Endothelial cell of umbilical vein (primary cell): ENCODE measurements around the gene SPOP. TPM values are rescaled to one million over a fixed set of nuclear protein-coding genes. Genes with fewer than 3 reads are reported as not detected.

Source experiments
- BruUV-seq: library from RNA; stranded (reverse); fragments of 400-500 nt; replicated peaks from 2 replicates; lab custom pipeline; 2021; lab: Mats Ljungman, UMichigan
- CTCF ChIA-PET: fragments of 300-600, 350-600 bp; sonication (Branson Sonifier 250); formaldehyde crosslinking; loops from one replicate; lab custom pipeline; 2021; ENCODE audit warnings: antibody characterized with exemption, inconsistent platforms; lab: Charles Lee
- POLR2A ChIA-PET: fragments of 300-600, 350-600 bp; sonication (Branson Sonifier 250); formaldehyde crosslinking; loops from one replicate; lab custom pipeline; 2021; ENCODE audit warnings: antibody characterized with exemption, inconsistent platforms; lab: Charles Lee
- DNase-seq: peaks from one replicate; pipeline ENCODE4 v3.0.0-alpha.2; 2011; ENCODE audit warnings: low read depth, low spot score
- FAIRE-seq: peaks from 2 replicates; lab custom pipeline; 2011; peaks lifted over from hg19 to GRCh38; lab: Jason Lieb, UNC
- H2AFZ ChIP-seq: 2 replicates; pipeline ENCODE4 v1.6.0; 2012; ENCODE audit warnings: low read depth, low read length, control low read depth, inconsistent platforms
- H3K27ac ChIP-seq: 2 replicates; pipeline ENCODE4 v1.5.1; 2011; ENCODE audit warnings: low read depth, mild to moderate bottlenecking, control low read depth, low read length, moderate library complexity; ENCODE audit not compliant: insufficient read depth
- H3K27me3 ChIP-seq, 2 experiments: 2 replicates each; pipeline versions ENCODE4 v1.6.0 to v1.6.1; 2011; ENCODE audit warnings: low read length in 2 of 2, mixed read lengths in 1 of 2; ENCODE audit not compliant: control insufficient read depth in 2 of 2, insufficient read depth in 2 of 2
- H3K36me3 ChIP-seq, 2 experiments: 2 replicates in 1 of 2; 3 replicates in 1 of 2; pipeline ENCODE4 v1.5.1; 2011; ENCODE audit warnings: low read length in 2 of 2, mild to moderate bottlenecking in 1 of 2, moderate library complexity in 1 of 2; ENCODE audit not compliant: control insufficient read depth in 2 of 2, insufficient read depth in 2 of 2; ENCODE audit errors: extremely low read depth in 1 of 2
- H3K4me1 ChIP-seq: 3 replicates; pipeline ENCODE4 v1.5.1; 2011; ENCODE audit warnings: mild to moderate bottlenecking, low read length; ENCODE audit not compliant: control insufficient read depth, insufficient read depth; ENCODE audit errors: extremely low read depth
- H3K4me2 ChIP-seq: 2 replicates; pipeline ENCODE4 v1.6.1; 2011; ENCODE audit warnings: low read length, control low read depth, mixed read lengths; ENCODE audit not compliant: insufficient read depth
- H3K4me3 ChIP-seq, 3 experiments: fragments of 200-600 bp in 1 of 3; sonication (generic), shearing (Covaris generic) in 1 of 3; replicated peaks in 1 of 3; 2 replicates each; pipeline ENCODE4 v1.5.1; 2011 to 2016; ENCODE audit warnings: control low read depth in 3 of 3, low read length in 3 of 3, mild to moderate bottlenecking in 2 of 3, inconsistent platforms in 1 of 3, low read depth in 1 of 3, moderate library complexity in 1 of 3; ENCODE audit not compliant: insufficient read depth in 1 of 3
- H3K79me2 ChIP-seq: 2 replicates; pipeline ENCODE4 v1.6.0; 2012; ENCODE audit warnings: low read length, inconsistent platforms; ENCODE audit not compliant: control insufficient read depth, insufficient read depth
- H3K9ac ChIP-seq: replicated peaks from 2 replicates; pipeline ENCODE3; 2011; ENCODE audit warnings: low read length, control low read depth; ENCODE audit not compliant: insufficient read depth; ENCODE audit errors: extremely low read depth
- H3K9me1 ChIP-seq: replicated peaks from 3 replicates; pipeline ENCODE4 v1.6.0; 2011; ENCODE audit warnings: mild to moderate bottlenecking, low read length; ENCODE audit not compliant: control insufficient read depth, insufficient read depth; ENCODE audit errors: extremely low read depth
- H3K9me3 ChIP-seq: replicated peaks from 2 replicates; pipeline ENCODE4 v1.5.1; 2012; ENCODE audit warnings: low read length, inconsistent platforms; ENCODE audit not compliant: control insufficient read depth, insufficient read depth
- H4K20me1 ChIP-seq: replicated peaks from 2 replicates; pipeline ENCODE3; 2011; ENCODE audit warnings: mild to moderate bottlenecking, low read length; ENCODE audit not compliant: control insufficient read depth, insufficient read depth; ENCODE audit errors: extremely low read depth
- EZH2 ChIP-seq: IDR thresholded peaks from 2 replicates; pipeline ENCODE4 v1.6.1; 2012; ENCODE audit warnings: borderline replicate concordance, low read depth, mild to moderate bottlenecking, moderate library complexity, low read length, inconsistent platforms; ENCODE audit not compliant: severe bottlenecking
- FOS ChIP-seq: IDR thresholded peaks from 2 replicates; pipeline ENCODE4 v1.6.1; 2011; ENCODE audit warnings: mild to moderate bottlenecking, low read length, moderate library complexity, borderline replicate concordance; ENCODE audit not compliant: insufficient read depth
- GATA2 ChIP-seq: IDR thresholded peaks from 2 replicates; pipeline ENCODE4 v1.7.0; 2011; ENCODE audit warnings: low read depth, mild to moderate bottlenecking, moderate library complexity, mixed read lengths, low read length; ENCODE audit not compliant: insufficient read length, insufficient read depth
- POLR2A ChIP-seq: IDR thresholded peaks from 2 replicates; pipeline ENCODE4 v1.6.1; 2012; ENCODE audit warnings: low read depth, mild to moderate bottlenecking, control low read depth, low read length
- dilution Hi-C: fragments of 300-500 bp; cut with MboI; formaldehyde crosslinking; loops from one replicate; pipeline ENCODE4 v1.15.0; 2019; ENCODE audit warnings: low sequenced_read_pairs; ENCODE audit not compliant: extremely low pct_ligation_motif_present
- intact Hi-C: fragments of 100-400 bp; cut with micrococcal nuclease; formaldehyde crosslinking; loops from one replicate; pipeline ENCODE4 v1.10.0; 2022
- polyA plus RNA-seq, 4 experiments: library from polyadenylated mRNA; depleted of rRNA in 3 of 4; stranded (reverse) in 3 of 4; unstranded in 1 of 4; fragments of >200 nt; gene quantifications; 2 replicates each; pipeline versions ENCODE4 v1.2.1 to v1.2.3, GENCODE V29; 2011 to 2012; ENCODE audit warnings: missing spikeins in 1 of 4
- total RNA-seq: library from RNA; stranded (reverse); gene quantifications from 2 replicates; pipeline ENCODE4 v1.2.3, GENCODE V29; 2021
- TF ChIP-seq, protein P1 (sequence below), 2 donors: IDR thresholded peaks; 1 replicate in 1 of 2; 2 replicates in 1 of 2; pipeline ENCODE4 v1.5.1; 2011; ENCODE audit warnings: low read length in 2 of 2, mild to moderate bottlenecking in 2 of 2, moderate library complexity in 2 of 2, control low read depth in 1 of 2, inconsistent platforms in 1 of 2, low read depth in 1 of 2; ENCODE audit not compliant: insufficient read depth in 1 of 2; ENCODE audit errors: extremely low read depth in 1 of 2

SPOP gene
- total and polyA plus RNA-seq, 2 donors (not counting 3 experiments of a cell fraction or from before 2014, with no cell fraction given) = 46.9 to 61.0 TPM

DNA sequence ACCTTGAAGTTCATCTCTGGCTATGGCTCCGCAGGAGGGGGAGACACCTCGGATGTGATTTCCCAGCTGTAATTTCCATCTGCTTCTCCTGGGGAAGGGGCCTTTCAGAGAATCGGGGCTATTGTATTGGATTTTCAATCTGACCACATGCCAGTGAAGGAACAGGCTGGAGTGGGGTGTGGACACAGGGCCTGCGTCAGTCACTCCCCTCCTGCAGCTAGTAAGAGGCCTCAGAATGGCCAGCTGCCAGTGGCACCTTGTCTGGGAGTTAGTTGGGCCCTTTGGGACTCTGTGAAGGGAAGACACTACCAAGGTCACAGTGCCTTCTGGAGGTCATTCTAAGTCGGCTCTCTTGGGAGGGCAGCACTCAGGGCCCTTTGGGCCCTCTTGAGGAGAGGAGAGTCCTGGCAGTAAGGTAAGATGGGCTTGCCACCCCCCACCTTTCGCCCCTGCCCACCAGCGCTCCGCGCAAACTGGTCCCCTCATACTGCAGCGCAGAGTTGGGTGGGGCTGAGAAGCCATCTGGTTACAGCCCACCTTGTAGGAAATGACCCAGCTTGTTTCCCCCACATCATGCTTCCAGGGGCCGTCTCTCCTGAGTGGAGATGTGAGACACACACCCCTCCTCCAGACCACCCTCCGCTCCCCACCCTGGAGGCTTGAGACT, 96.8 kb downstream of the SPOP start:
- no peaks in the 10 kb centered on the region for H3K9me3 ChIP-seq
- H3K27ac ChIP-seq = no peak overlapping the region
- dilution Hi-C loops = no loop called here
- H3K79me2 ChIP-seq = no peaks in the 10 kb centered on the region
- no peak overlapping the region for H3K4me3 ChIP-seq
- ChIA-PET CTCF (interaction anchor here (1.3 kb wide), 1 partner anchor 11 kb away, joined by 4 read pairs; no protein-coding TSS in a partner anchor), POLR2A (no interaction called here)
- intact Hi-C loops = no loop called here
- H3K9ac ChIP-seq = no peak overlapping the region
- no peak overlapping the region for H3K4me2 ChIP-seq
- no peaks in the 10 kb centered on the region for H3K9me1 ChIP-seq
- no TSS peak for BruUV-seq
- TF ChIP-seq, protein P1, sequence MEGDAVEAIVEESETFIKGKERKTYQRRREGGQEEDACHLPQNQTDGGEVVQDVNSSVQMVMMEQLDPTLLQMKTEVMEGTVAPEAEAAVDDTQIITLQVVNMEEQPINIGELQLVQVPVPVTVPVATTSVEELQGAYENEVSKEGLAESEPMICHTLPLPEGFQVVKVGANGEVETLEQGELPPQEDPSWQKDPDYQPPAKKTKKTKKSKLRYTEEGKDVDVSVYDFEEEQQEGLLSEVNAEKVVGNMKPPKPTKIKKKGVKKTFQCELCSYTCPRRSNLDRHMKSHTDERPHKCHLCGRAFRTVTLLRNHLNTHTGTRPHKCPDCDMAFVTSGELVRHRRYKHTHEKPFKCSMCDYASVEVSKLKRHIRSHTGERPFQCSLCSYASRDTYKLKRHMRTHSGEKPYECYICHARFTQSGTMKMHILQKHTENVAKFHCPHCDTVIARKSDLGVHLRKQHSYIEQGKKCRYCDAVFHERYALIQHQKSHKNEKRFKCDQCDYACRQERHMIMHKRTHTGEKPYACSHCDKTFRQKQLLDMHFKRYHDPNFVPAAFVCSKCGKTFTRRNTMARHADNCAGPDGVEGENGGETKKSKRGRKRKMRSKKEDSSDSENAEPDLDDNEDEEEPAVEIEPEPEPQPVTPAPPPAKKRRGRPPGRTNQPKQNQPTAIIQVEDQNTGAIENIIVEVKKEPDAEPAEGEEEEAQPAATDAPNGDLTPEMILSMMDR (IDR thresholded peaks at IDR 0.05; ENCODE audit: extremely low read depth in 1 of 2, insufficient read depth in 1 of 2, low read depth in 1 of 2, low read length in 2 of 2) = no peak
- TF ChIP-seq GATA2 (no peak), FOS (no peak), POLR2A (no peak), EZH2 (no peak)
- FAIRE-seq = no peak
- DNase-seq = no peak
- H2AFZ ChIP-seq = no peak overlapping the region
- no peaks in the 10 kb centered on the region for H4K20me1 ChIP-seq
- no peaks in the 10 kb centered on the region for H3K27me3 ChIP-seq
- H3K36me3 ChIP-seq = no peaks in the 10 kb centered on the region
- H3K4me1 ChIP-seq = peaks cover 13% of the 10 kb centered on the region
